NCI-H82 (cell line): ENCODE data around the gene OSGEP.

Experiments used
- DNase-seq: peaks from one replicate; lab custom pipeline; 2025; lab: John Stamatoyannopoulos, UW

OSGEP gene

DNA sequence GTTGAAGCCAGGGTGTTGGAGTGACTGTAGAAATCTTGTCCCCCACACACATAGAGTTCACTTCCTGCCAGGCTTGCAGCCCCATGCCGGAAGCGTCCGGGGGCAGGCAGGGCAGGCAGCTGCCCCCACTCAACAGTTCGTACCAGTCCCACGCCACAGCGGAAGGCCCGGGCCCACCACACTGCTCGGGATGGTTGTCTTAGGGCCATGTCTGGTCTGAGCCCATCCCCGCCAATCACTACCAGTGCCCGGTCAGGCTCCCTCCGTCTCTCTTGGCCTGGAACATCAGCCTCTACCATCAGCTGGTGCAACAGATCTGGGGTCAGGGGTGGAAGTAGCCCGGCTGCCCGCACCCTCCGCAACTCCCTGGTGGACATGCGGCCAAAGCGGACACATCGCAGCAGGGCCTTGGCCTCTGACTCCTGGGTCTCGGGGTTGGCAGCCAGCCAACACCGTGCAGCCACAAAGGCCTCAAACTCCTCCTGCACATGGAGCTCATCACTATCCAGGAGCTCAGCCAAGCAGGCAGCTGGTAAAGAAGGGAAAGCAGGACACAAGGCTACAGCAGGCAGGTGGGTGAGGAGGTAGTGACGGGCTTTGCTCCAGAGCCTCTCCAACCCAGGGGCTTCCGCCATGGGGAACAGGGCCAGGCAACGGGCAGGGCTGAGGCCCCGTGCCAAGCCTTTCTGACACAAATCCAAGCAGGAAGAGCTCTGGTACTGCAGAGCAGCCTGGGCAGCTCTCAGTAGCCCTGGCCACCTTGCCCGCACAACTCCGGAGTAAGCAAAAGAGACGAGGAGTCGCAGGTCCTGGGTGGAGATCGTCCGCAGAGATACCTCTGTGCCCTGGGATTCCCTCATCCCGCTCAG lies 24.6 kb downstream of the OSGEP start:
- DNase-seq: no peak

DNA sequence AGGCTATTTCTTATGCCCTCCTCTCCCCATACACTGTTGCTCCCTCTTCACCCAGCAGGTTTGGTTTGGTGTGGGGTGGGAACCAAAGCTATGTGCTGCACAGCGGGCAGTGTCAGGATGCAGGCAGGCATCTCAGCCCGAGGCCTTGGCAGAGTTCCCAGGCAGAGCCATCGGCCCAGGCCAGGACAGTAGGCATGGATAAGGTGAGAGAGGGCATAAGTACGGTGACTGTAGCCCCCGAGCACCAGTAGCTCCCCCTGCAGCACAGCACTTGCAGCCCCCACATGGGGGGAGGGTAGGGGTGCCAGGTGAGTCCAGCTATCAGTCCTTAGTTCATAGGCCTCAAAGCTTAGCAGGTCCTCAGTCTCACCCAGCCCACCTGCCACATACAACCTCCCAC lies 25.8 kb downstream of the OSGEP start:
- no peak for DNase-seq

DNA sequence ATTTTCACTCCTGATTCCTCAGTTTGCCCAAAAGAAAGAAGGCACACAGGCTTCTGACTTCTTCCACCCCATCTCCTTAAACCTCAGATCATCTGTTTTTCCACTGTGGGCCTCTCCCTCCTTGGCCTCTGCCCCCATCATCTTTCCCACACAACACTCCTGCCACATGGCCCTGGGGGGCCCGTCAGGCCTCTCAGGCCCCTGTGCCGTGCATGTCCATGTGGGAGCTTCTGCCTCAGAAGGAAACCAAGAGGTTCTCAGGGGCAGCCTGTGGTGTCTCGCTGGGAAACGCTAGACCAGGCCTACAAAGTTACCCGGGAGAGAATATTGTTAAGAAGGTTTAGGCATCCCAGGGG lies 26.6 kb downstream of the OSGEP start:
- no peak for DNase-seq

- no peak for DNase-seq
Measured at GRCh38 chr14:20427231-20428009, 27.2 kb downstream of the OSGEP start.

DNA sequence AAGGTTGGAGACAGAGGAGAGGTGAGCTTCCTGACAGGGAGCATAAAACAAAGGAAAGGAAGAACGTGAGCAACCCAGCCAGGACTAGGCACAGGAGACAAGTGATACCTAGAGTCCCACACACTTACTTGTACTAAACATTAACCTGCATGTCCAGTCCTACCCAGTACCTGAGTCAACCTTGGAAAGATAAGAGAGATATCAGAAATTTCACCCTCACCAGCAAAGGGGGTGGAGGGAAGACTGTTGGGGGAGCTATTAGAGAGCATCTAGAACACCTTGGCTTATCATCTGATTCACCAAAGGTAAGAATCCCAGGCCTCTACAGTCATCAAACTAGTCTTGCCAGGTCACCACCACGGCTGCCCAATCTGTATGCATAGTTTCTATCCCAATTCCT lies 29.8 kb downstream of the OSGEP start:
- no peak for DNase-seq

DNA sequence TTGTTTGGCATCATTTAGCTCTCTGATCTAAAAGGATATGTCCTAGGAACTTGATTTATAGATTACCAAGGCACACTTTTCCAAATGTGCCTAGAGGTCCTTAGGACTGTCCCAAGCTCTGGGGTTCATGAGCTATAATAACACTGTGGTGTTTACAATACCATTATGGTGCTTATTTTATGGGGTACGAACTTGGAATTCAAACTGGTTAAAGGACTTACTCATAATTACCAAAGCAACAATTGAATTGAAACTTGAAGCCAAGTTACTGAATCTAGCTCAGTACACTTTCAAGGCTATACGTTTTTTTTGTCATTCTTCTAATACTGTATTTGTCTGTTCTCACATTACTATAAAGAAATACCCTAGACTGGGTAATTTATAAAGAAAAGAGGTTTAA lies 31.7 kb downstream of the OSGEP start:
- DNase-seq: no peak

- no peak for DNase-seq
Measured at GRCh38 chr14:20421267-20421666, 33.3 kb downstream of the OSGEP start.

- DNase-seq: no peak
Measured at GRCh38 chr14:20419419-20419818, 35.2 kb downstream of the OSGEP start.

DNA sequence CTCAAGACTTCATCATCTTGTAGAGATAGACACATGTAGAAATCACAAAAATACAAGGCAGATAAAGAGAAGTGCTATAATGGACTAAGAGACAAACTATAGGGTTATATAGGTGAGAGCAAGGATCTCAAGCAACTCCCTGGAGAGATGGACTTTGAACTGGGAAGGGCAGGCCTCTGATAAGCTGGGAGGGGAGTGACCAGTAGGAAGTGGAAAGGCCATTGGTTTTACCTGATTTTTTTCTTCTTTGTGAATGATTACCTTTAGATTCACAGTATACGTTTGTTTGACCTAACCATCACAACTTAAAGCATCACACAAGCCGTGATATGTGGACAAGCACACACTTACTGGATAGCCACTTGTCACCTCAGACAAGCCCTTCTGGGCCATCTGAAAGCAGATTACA lies 36.1 kb downstream of the OSGEP start:
- DNase-seq: no peak

GRCh38 chr14:20417250-20418186 lies 37.1 kb downstream of the OSGEP start:
- no peak for DNase-seq

- no peak for DNase-seq
Measured at GRCh38 chr14:20416223-20416622, 38.4 kb downstream of the OSGEP start.

GRCh38 chr14:20415782-20416206 lies 38.8 kb downstream of the OSGEP start:
- DNase-seq: peak; percentile 40

DNA sequence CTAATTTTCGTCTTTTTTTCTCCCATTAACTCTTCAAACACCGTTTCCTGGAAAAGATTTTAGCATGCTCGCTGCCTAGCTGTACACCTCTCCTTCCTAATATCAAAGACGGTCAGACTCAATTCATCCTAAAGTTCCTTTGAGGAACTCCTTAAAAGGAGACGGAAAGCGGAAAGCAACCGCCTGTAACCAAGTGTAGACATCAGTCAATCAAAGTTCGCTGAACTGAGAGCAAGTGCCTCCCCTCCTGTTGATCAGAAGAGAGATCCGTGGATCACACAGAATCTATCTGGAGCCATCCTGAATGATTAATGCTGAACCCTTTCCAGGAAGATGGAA lies 40.9 kb downstream of the OSGEP start:
- DNase-seq: peak; percentile 37

DNA sequence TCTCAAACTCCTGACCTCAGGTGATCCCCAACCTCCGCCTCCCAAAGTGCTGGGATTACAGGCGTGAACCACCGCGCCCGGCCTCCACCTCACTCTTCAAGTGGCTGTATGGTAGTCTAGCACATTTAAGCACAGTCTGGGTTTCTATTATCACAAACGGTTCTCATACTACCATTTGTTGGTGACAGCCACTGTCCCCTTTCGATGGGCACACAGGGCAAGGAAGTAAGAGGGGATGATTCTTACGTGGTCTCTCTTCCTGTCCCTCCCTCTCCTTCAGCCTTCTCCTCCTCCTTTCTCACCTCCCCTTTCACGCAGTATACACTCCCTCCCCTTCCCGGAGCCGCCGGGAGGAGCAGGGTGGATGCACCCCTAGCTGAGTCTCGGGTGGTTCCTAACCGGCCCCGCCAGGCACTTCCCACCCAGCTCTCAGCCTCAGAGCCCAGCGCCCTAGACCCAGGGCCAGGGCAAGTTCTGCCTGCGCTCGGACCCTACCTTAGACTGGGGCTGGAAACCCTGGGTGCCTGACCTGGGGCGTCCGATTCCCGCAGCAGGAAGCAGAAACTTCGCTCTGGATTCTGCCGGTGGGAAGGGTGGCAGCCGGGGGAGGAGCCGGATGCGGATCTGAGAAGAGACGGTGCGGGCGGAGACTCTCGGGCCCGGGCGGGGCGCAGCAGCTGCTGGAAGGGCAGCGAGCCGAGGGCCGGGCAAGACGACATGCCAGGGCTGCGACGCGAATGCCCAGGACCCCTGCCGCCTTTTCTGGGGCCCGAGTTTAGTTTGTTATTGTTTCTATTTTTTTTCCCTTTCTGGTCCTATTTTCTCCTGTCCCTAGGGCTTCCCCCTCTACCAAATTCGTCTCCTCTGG lies 41.5 kb downstream of the OSGEP start, which contains the start of gene TEP1:
Gene TEP1 (minus strand): TSS at position 626 of the 868 bp plus-strand sequence. CDS start 5,062 bp downstream, outside the sequence.
- DNase-seq: peak; percentile 78

- no peak for DNase-seq
Measured at GRCh38 chr14:20412411-20412810, 42.2 kb downstream of the OSGEP start.

DNA sequence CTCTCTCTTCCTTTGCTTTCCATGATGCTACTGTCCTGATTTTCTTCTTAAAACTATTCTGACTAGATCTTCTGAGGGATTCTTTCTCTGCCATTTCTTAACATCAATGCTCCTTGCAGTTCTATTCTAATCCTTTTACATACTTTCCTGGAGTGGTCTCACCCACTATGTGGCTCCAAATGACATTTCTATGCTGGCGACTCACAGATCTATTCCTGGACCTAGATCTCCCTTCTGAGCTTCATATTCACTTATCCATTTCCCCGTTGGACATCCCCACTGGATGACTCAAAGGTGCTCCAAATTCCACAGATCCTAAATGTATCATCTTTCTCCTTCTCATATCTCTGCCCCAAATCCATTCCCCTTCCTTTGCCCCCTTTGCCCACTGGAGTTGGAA lies 45.4 kb downstream of the OSGEP start:
- DNase-seq: no peak

DNA sequence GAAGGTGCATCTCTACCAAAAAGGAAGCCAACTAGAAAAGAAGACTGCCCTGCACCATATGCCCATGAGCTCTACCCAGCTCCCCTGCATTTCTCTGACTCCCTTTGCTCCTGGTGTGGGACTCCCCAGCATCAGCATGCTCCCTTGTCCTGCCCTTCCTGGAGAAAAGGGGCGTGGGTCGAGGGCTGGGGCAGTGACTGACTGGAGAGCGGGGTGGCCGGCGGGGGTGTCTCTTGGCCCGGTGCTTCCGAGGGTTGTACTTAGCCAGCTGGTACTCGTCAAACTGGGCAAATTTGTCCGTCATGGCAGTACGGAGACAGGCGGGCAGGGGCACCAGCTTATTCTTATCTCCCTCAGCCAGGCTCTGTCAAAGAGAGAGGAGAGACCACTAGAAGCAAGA lies 51.1 kb downstream of the OSGEP start:
- no peak for DNase-seq

DNA sequence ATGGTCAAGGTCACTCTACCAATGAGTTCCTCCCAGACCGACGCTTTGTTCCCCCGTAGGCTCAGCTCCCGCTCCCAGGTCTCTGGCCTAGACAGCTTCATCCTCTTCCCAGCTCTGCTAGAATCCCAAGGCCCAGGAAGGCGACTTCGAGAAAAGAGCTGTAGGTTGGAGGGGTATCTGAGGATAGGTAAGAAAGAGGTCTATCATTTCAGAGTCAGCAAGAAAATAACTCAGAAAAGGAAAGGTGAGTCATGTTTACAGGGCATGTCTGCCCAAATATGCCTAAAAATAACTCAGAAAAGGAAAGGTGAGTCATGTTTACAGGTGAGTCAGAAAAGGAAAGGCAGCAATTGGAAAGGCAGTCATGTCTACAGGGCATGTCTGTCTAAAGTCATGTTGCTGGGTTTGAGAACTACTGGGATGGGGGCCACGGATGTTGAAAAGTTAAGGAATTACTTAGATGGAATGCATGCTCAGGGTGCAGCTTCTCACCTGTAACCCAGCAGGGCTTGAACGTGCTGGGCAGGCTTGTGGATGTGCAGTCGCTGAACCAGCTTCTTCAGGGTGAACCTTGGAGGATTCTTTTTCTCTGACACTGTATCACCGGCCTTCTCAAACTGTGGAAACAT lies 53.5 kb downstream of the OSGEP start:
- DNase-seq: no peak

DNA sequence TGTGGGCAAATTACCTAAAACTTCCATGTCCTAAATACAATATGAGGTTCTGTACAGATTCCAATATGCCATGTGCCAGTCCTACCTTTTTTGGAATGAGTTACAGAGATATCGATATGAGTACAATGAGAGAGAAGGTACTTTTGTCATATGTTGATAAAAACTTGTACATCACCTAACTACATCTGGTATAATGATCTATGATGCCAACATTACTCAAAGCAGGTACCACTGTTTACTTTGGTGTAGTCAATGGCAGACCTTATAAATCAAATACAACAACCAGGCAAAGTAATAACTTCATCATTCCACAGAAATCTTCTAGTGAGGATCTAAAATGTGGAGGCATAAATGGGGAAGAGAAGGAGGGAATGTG lies 54.0 kb downstream of the OSGEP start:
- no peak for DNase-seq

DNA sequence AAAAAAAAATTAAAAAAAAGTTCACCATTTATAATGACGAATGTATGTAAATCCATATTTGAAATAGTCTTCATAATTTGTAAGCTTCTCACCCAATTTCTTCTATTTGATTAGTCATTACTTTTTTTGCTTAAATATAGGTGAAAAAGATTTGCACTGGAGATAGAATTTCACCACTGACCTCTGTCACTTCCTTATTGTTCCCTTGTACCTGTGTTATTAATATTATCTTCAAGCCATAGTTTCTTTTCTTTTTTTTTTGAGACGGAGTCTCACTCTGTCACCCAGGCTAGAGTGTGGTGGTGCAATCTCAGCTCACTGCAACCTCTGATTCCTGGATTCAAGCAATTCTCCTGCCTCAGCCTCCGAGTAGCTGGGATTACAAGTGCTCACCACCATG lies 57.1 kb downstream of the OSGEP start:
- DNase-seq: no peak
